GM12878 (cell line): ENCODE data around the gene RGS6. TPM values are rescaled to one million over a fixed set of nuclear protein-coding genes. Genes with fewer than 3 reads are reported as not detected.

ENCODE experiments used
- ATAC-seq: fragments of 200-7000 bp; cut with Tn5 transposase; 3 replicates; pipeline ENCODE4 v1.9.1; 2020; ENCODE audit warnings: mild to moderate bottlenecking, moderate library complexity
- BruUV-seq: library from RNA; stranded (reverse); fragments of 400-500 nt; replicated peaks from 2 replicates; lab custom pipeline; 2021; lab: Mats Ljungman, UMichigan
- CTCF ChIA-PET: fragments of 300-600 bp; sonication (Branson Sonifier 250); formaldehyde crosslinking; extraction: SDS; loops from one replicate; lab custom pipeline; 2021; ENCODE audit warnings: inconsistent platforms; lab: Yijun Ruan, JAX
- POLR2A ChIA-PET: fragments of 350-600 bp; formaldehyde crosslinking; extraction: SDS; loops from one replicate; lab custom pipeline; 2021; ENCODE audit warnings: inconsistent platforms; lab: Charles Lee
- RAD21 ChIA-PET: fragments of 300-600 bp; sonication (Branson Sonifier 250); formaldehyde crosslinking; loops from one replicate; lab custom pipeline; 2023; ENCODE audit warnings: antibody characterized with exemption; ENCODE audit not compliant: unreplicated experiment; lab: Charles Lee
- SMC1A ChIA-PET: fragments of 300-600 bp; sonication (Branson Sonifier 250); formaldehyde crosslinking; loops from one replicate; lab custom pipeline; 2023; ENCODE audit not compliant: unreplicated experiment, uncharacterized antibody; lab: Charles Lee
- DNase-seq: peaks from one replicate; pipeline ENCODE4 v3.0.0-alpha.2; 2011; ENCODE audit warnings: low read depth, low spot score
- FAIRE-seq: peaks from 3 replicates; lab custom pipeline; 2011; peaks lifted over from hg19 to GRCh38; lab: Jason Lieb, UNC
- H2AFZ ChIP-seq: 2 replicates; pipeline ENCODE4 v1.6.0; 2011; ENCODE audit warnings: low read depth, low read length, control low read depth; ENCODE audit not compliant: control insufficient read depth
- H3K27ac ChIP-seq: 2 replicates; pipeline ENCODE4 v1.5.1; 2011; ENCODE audit warnings: control low read depth; ENCODE audit not compliant: control insufficient read depth, insufficient read depth
- H3K27me3 ChIP-seq, 2 experiments: replicated peaks in 1 of 2; 2 replicates each; pipeline versions ENCODE4 v1.6.0 to v1.6.1; 2011; ENCODE audit warnings: low read length in 1 of 2; ENCODE audit not compliant: control insufficient read depth in 2 of 2, insufficient read depth in 2 of 2
- H3K36me3 ChIP-seq, 2 experiments: 2 replicates each; pipeline ENCODE4 v1.5.1; 2011; ENCODE audit warnings: low read length in 1 of 2; ENCODE audit not compliant: control insufficient read depth in 2 of 2, insufficient read depth in 2 of 2
- H3K4me1 ChIP-seq: 2 replicates; pipeline ENCODE4 v1.6.1; 2011; ENCODE audit warnings: mild to moderate bottlenecking, low read length, moderate library complexity, mixed read lengths; ENCODE audit not compliant: control insufficient read depth, insufficient read depth
- H3K4me2 ChIP-seq: 2 replicates; pipeline ENCODE4 v1.6.0; 2011; ENCODE audit warnings: control low read depth; ENCODE audit not compliant: control insufficient read depth, insufficient read depth
- H3K4me3 ChIP-seq: fragments of 200-600 bp; sonication (generic); 2 replicates; pipeline ENCODE4 v1.5.1; 2016
- H3K79me2 ChIP-seq: 2 replicates; pipeline ENCODE4 v1.6.0; 2011; ENCODE audit warnings: low read length; ENCODE audit not compliant: control insufficient read depth, insufficient read depth
- H3K9ac ChIP-seq: 2 replicates; pipeline ENCODE4 v1.8.0; 2011; ENCODE audit warnings: low read length, control low read depth, mixed read lengths; ENCODE audit not compliant: control insufficient read depth, insufficient read depth
- H3K9me3 ChIP-seq: replicated peaks from 3 replicates; pipeline ENCODE4 v1.5.1; 2011; ENCODE audit warnings: mild to moderate bottlenecking, low read length; ENCODE audit not compliant: control insufficient read depth, insufficient read depth
- H4K20me1 ChIP-seq: 2 replicates; pipeline ENCODE4 v1.6.0; 2011; ENCODE audit not compliant: control insufficient read depth, insufficient read depth
- FOXK2 ChIP-seq: fragments of 450-650 bp; IDR thresholded peaks from 2 replicates; pipeline ENCODE4 v1.6.1; 2017; ENCODE audit warnings: mild to moderate bottlenecking, moderate library complexity
- HDAC6 ChIP-seq: fragments of 200-600 bp; sonication (generic); IDR thresholded peaks from one replicate; pipeline ENCODE4 v1.8.0; 2017; ENCODE audit warnings: antibody characterized with exemption; ENCODE audit not compliant: unreplicated experiment
- KLF5 ChIP-seq: fragments of 450-650 bp; IDR thresholded peaks from 2 replicates; pipeline ENCODE4 v1.6.1; 2014; ENCODE audit warnings: mild to moderate bottlenecking; ENCODE audit not compliant: partially characterized antibody
- NR2C1 ChIP-seq: fragments of 450-650 bp; IDR thresholded peaks from 2 replicates; pipeline ENCODE4 v1.6.1; 2017; ENCODE audit warnings: antibody characterized with exemption, mild to moderate bottlenecking, moderate library complexity
- POLR2A ChIP-seq: IDR thresholded peaks from 2 replicates; pipeline ENCODE4 v1.6.1; 2011; ENCODE audit warnings: low read depth, mild to moderate bottlenecking, low read length
- RELA ChIP-seq: fragments of 450-650 bp; IDR thresholded peaks from 2 replicates; pipeline ENCODE4 v1.8.0; 2014; ENCODE audit warnings: borderline replicate concordance; ENCODE audit not compliant: partially characterized antibody
- SIN3A ChIP-seq: IDR thresholded peaks from 2 replicates; pipeline ENCODE4 v1.6.1; 2012; ENCODE audit warnings: low read depth, low read length, improper control_type of control experiment
- SRF ChIP-seq, 2 experiments: IDR thresholded peaks; 2 replicates each; pipeline ENCODE4 v1.6.1; 2011; ENCODE audit warnings: low read depth in 2 of 2, low read length in 2 of 2, mild to moderate bottlenecking in 1 of 2, moderate library complexity in 1 of 2
- TCF12 ChIP-seq: IDR thresholded peaks from 2 replicates; pipeline ENCODE4 v1.6.1; 2011; ENCODE audit warnings: low read depth, mild to moderate bottlenecking, low read length
- TCF7 ChIP-seq: IDR thresholded peaks from 2 replicates; pipeline ENCODE4 v1.6.1; 2014; ENCODE audit warnings: antibody characterized with exemption, borderline replicate concordance
- ZNF622 ChIP-seq: fragments of 450-650 bp; IDR thresholded peaks from 2 replicates; pipeline ENCODE4 v1.6.1; 2017; ENCODE audit warnings: mild to moderate bottlenecking, inconsistent platforms
- in situ Hi-C: fragments of 300-500 bp; cut with MboI; formaldehyde crosslinking; loops from 9 replicates; pipeline ENCODE4 v1.14.3; 2018; ENCODE audit warnings: mixed read lengths
- intact Hi-C: fragments of 100-400 bp; cut with micrococcal nuclease; formaldehyde crosslinking; loops from one replicate; pipeline ENCODE4 v1.14.2; 2022; ENCODE audit not compliant: unreplicated experiment
- polyA plus RNA-seq, 11 experiments: library from polyadenylated mRNA; depleted of rRNA in 4 of 11; unstranded in 6 of 11; stranded (reverse) in 5 of 11; fragments of >200 nt; fragmentation: Nextera tagmentation in 4 of 11; fragmentation: Illumina TruSeq in 1 of 11; extraction: Ambion mirVana in 4 of 11; extraction: Trizol in 1 of 11; gene quantifications; 1 replicate in 1 of 11; 2 replicates in 10 of 11; pipeline versions ENCODE4 v1.2.1 to v1.2.3, GENCODE V29; 2011 to 2016; ENCODE audit warnings: inconsistent platforms in 2 of 11, missing spikeins in 2 of 11, low read depth in 1 of 11
- total RNA-seq, 4 experiments: library from RNA; depleted of rRNA in 3 of 4; stranded (reverse); fragments of >200 nt in 3 of 4; fragmentation: Illumina TruSeq in 1 of 4; extraction: Trizol in 1 of 4; gene quantifications; 2 replicates each; pipeline versions ENCODE4 v1.2.1 to v1.2.3, GENCODE V29; 2013 to 2021
- TF ChIP-seq, protein P1 (sequence below): fragments of 450-650 bp; formaldehyde crosslinking; IDR thresholded peaks from 2 replicates; pipeline ENCODE4 v1.5.0; 2022; ENCODE audit warnings: mild to moderate bottlenecking, missing genetic modification characterization
- TF ChIP-seq, protein P2 (sequence below): IDR thresholded peaks from 2 replicates; pipeline ENCODE4 v1.6.1; 2012; ENCODE audit warnings: low read depth, low read length, improper control_type of control experiment
- TF ChIP-seq, protein P3 (sequence below): fragments of 450-650 bp; IDR thresholded peaks from 2 replicates; pipeline ENCODE4 v1.6.1; 2017; ENCODE audit warnings: mild to moderate bottlenecking, moderate library complexity
- TF ChIP-seq, protein P4 (sequence below): fragments of 450-650 bp; formaldehyde crosslinking; IDR thresholded peaks from 2 replicates; pipeline ENCODE4 v1.4.0; 2022; ENCODE audit warnings: mild to moderate bottlenecking, moderate library complexity

The RGS6 gene
- total and polyA plus RNA-seq, 10 of the 15 experiments (the other 5 are each of a cell fraction or from before 2014, with no cell fraction given), result 3.9 to 18.1 (median 12.4) TPM

DNA sequence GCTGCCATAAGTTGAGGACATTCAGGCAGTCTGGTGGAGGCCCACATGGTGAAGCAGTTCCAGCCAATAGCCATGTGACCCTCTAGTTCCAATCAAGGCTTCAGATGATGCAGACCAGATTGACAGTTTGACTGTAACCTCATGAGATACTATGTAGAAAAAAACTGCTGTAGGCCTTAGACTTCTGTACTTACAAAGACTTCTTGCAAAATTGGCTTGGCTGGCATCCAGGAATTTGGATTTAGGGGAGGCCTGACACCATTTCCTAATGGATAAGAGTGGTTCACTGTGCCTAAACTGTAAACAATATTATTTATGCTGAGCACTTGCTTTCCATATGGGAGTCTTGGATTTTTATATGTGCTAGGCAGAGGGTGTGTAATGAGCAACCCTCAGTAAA, 76.4 kb downstream of the RGS6 start:
- no peaks in the 10 kb centered on the region for H3K4me1 ChIP-seq
- ChIA-PET CTCF (interaction anchor here (1.1 to 1.5 kb wide), 3 partner anchors 15 to 76 kb away, joined by 3 to 9 read pairs (median 3); partner anchors contain the start of gene RGS6), RAD21 (no interaction called here), SMC1A (interaction anchor here (1.1 to 3.2 kb wide), 7 partner anchors 9 to 412 kb away, joined by 3 to 11 read pairs (median 4); no protein-coding TSS in a partner anchor), POLR2A (no interaction called here)
- H3K79me2 ChIP-seq, result no peaks in the 10 kb centered on the region
- no peaks in the 10 kb centered on the region for H3K27me3 ChIP-seq
- intact Hi-C loops, result no loop called here
- no peak overlapping the region for H3K27ac ChIP-seq
- H3K4me2 ChIP-seq, result no peak overlapping the region
- DNase-seq (no peak), ATAC-seq (no peak), FAIRE-seq (no peak)
- no peak overlapping the region for H3K9ac ChIP-seq
- no peak overlapping the region for H3K4me3 ChIP-seq
- no peaks in the 10 kb centered on the region; the same call in 2 of the 3 replicates for H3K9me3 ChIP-seq
- in situ Hi-C loops, result no loop called here
- no peaks in the 10 kb centered on the region for H3K36me3 ChIP-seq
- no peaks in the 10 kb centered on the region for H4K20me1 ChIP-seq
- no peak overlapping the region for H2AFZ ChIP-seq
- no TSS peak for BruUV-seq
- TF ChIP-seq HDAC6, result no peak
- no peak for TF ChIP-seq FOXK2
- no peak for TF ChIP-seq NR2C1
- no peak for TF ChIP-seq SRF (IDR thresholded peaks at IDR 0.05; ENCODE audit: low read depth in 2 of 2, low read length in 2 of 2)
- TF ChIP-seq TCF7, result no peak
- TF ChIP-seq, protein P1, sequence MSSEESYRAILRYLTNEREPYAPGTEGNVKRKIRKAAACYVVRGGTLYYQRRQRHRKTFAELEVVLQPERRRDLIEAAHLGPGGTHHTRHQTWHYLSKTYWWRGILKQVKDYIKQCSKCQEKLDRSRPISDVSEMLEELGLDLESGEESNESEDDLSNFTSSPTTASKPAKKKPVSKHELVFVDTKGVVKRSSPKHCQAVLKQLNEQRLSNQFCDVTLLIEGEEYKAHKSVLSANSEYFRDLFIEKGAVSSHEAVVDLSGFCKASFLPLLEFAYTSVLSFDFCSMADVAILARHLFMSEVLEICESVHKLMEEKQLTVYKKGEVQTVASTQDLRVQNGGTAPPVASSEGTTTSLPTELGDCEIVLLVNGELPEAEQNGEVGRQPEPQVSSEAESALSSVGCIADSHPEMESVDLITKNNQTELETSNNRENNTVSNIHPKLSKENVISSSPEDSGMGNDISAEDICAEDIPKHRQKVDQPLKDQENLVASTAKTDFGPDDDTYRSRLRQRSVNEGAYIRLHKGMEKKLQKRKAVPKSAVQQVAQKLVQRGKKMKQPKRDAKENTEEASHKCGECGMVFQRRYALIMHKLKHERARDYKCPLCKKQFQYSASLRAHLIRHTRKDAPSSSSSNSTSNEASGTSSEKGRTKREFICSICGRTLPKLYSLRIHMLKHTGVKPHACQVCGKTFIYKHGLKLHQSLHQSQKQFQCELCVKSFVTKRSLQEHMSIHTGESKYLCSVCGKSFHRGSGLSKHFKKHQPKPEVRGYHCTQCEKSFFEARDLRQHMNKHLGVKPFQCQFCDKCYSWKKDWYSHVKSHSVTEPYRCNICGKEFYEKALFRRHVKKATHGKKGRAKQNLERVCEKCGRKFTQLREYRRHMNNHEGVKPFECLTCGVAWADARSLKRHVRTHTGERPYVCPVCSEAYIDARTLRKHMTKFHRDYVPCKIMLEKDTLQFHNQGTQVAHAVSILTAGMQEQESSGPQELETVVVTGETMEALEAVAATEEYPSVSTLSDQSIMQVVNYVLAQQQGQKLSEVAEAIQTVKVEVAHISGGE (CRISPR knock-in tag), result no peak
- TF ChIP-seq, protein P2, sequence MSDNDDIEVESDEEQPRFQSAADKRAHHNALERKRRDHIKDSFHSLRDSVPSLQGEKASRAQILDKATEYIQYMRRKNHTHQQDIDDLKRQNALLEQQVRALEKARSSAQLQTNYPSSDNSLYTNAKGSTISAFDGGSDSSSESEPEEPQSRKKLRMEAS, result no peak
- no peak for TF ChIP-seq POLR2A
- TF ChIP-seq TCF12, result no peak
- TF ChIP-seq, protein P3, sequence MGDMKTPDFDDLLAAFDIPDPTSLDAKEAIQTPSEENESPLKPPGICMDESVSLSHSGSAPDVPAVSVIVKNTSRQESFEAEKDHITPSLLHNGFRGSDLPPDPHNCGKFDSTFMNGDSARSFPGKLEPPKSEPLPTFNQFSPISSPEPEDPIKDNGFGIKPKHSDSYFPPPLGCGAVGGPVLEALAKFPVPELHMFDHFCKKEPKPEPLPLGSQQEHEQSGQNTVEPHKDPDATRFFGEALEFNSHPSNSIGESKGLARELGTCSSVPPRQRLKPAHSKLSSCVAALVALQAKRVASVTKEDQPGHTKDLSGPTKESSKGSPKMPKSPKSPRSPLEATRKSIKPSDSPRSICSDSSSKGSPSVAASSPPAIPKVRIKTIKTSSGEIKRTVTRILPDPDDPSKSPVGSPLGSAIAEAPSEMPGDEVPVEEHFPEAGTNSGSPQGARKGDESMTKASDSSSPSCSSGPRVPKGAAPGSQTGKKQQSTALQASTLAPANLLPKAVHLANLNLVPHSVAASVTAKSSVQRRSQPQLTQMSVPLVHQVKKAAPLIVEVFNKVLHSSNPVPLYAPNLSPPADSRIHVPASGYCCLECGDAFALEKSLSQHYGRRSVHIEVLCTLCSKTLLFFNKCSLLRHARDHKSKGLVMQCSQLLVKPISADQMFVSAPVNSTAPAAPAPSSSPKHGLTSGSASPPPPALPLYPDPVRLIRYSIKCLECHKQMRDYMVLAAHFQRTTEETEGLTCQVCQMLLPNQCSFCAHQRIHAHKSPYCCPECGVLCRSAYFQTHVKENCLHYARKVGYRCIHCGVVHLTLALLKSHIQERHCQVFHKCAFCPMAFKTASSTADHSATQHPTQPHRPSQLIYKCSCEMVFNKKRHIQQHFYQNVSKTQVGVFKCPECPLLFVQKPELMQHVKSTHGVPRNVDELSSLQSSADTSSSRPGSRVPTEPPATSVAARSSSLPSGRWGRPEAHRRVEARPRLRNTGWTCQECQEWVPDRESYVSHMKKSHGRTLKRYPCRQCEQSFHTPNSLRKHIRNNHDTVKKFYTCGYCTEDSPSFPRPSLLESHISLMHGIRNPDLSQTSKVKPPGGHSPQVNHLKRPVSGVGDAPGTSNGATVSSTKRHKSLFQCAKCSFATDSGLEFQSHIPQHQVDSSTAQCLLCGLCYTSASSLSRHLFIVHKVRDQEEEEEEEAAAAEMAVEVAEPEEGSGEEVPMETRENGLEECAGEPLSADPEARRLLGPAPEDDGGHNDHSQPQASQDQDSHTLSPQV, result no peak
- TF ChIP-seq, protein P4, sequence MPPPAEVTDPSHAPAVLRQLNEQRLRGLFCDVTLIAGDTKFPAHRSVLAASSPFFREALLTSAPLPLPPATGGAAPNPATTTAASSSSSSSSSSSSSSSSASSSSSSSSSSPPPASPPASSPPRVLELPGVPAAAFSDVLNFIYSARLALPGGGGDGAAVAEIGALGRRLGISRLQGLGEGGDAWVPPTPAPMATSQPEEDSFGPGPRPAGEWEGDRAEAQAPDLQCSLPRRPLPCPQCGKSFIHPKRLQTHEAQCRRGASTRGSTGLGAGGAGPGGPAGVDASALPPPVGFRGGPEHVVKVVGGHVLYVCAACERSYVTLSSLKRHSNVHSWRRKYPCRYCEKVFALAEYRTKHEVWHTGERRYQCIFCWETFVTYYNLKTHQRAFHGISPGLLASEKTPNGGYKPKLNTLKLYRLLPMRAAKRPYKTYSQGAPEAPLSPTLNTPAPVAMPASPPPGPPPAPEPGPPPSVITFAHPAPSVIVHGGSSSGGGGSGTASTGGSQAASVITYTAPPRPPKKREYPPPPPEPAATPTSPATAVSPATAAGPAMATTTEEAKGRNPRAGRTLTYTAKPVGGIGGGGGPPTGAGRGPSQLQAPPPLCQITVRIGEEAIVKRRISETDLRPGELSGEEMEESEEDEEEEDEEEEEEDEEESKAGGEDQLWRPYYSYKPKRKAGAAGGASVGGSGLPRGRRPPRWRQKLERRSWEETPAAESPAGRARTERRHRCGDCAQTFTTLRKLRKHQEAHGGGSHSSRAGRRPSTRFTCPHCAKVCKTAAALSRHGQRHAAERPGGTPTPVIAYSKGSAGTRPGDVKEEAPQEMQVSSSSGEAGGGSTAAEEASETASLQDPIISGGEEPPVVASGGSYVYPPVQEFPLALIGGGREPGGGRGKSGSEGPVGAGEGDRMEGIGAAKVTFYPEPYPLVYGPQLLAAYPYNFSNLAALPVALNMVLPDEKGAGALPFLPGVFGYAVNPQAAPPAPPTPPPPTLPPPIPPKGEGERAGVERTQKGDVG (CRISPR knock-in tag), result no peak
- no peak for TF ChIP-seq ZNF622
- no peak for TF ChIP-seq SIN3A
- TF ChIP-seq RELA, result no peak
- TF ChIP-seq KLF5, result no peak
